AG08396 (cell line): ENCODE data around the gene FRZB.

Source experiments
- DNase-seq: peaks from one replicate; pipeline ENCODE4 v3.0.0; 2012; ENCODE audit warnings: low spot score, mixed read lengths

FRZB gene

GRCh38 chr2:182798736-182799135 is 67.7 kb downstream of the FRZB start:
- no peak for DNase-seq

GRCh38 chr2:182792441-182792840 is 74.0 kb downstream of the FRZB start:
- no peak for DNase-seq

DNA sequence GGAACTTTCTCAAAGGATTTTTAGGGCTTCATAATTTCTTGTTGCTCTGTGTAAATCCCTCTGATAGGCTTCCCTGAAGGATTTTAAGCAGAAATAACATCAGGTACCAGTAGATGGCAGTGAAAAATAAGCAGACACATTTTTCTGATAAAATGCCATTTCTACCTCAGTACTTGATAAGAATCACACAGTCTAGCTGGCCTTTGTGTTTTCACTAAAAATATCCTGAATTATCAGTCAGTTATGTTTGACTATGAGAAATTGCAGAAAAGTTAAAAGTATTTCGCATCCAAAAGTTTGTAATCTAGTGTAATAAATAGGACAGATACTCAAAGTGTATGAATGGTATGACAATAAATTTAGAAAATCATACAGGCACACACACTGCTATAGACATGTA is 81.7 kb downstream of the FRZB start:
- DNase-seq = no peak

DNA sequence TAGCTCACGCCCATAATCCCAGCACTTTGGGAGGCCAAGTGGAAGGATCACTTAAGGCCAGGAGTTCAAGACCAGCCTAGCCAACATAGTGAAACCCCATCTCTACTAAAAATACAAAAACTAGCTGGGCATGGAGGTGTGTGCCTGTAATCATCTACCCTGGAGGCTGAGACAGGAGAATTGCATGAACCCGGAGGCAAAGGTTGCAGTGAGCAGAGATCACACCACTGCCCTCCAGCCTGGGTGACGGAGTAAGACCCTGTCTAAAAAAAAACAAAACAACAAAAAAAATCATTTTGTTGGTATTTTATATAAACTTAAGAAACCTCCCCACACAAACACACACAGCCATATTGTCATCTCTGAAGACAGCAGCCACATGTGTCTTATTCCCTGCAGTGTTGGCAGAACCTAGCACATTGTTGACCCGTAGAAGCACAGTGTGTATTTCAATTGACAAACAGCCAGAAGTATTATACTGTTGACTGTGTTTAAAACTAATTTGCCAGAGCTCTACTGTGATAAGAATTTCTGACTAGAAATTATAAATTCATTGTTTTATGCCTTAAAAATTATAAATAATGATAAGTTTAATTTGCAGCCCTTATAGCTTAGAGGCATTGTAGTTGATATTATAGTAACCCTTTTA is 82.3 kb downstream of the FRZB start:
- no peak for DNase-seq
